DMS114 treated with DMSO at 0.1 percent for 48 hours (cell line): ENCODE results near the gene RNPEPL1.
A peak's percentile ranks its signal among the peaks of the same experiment; 100 is the strongest.

Experiments used
- DNase-seq: peaks from one replicate; lab custom pipeline; 2025; ENCODE audit not compliant: unreplicated experiment; lab: John Stamatoyannopoulos, UW

Gene RNPEPL1

GRCh38 chr2:240564561-240565332 is 3.5 kb upstream of the RNPEPL1 start:
- no peak for DNase-seq

GRCh38 chr2:240565333-240566202 is 2.7 kb upstream of the RNPEPL1 start:
- no peak for DNase-seq

- peak; percentile 31 for DNase-seq
These were observed 1.8 kb upstream of the RNPEPL1 start for GRCh38 chr2:240566203-240567136.

GRCh38 chr2:240567137-240567871 is 980 bp upstream of the RNPEPL1 start:
- no peak for DNase-seq

DNA sequence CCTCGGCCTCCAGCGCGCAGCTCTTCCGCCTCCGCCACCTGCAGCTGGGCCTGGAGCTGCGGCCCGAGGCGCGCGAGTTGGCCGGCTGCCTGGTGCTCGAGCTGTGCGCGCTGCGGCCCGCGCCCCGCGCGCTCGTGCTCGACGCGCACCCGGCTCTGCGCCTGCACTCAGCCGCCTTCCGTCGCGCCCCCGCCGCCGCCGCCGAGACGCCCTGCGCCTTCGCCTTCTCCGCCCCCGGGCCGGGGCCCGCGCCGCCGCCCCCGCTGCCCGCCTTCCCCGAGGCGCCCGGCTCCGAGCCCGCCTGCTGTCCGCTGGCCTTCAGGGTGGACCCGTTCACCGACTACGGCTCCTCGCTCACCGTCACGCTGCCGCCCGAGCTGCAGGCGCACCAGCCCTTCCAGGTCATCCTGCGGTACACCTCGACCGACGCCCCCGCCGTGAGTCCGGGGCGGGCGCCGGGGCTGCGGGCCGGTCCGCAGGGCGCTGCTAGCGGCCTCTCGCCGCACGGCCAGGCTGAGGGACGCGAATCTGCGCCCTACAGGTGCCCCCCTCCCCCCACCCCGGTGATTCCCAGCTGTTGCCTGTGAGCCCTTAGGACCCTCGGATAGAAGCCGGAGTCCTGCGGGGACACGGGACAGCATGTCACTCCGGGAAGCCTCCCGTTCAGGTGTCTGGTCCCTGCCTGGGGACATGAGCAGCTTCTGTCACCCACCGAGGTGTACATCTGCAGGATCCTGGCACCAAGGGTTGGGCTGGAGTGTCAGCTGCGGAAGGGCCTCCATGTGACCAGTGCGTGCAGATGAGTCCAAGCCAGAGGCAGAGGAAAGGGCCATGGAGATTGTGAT is 616 bp downstream of the RNPEPL1 start:
- no peak for DNase-seq

GRCh38 chr2:240569523-240569997 is 1.3 kb downstream of the RNPEPL1 start:
- DNase-seq, result no peak

DNA sequence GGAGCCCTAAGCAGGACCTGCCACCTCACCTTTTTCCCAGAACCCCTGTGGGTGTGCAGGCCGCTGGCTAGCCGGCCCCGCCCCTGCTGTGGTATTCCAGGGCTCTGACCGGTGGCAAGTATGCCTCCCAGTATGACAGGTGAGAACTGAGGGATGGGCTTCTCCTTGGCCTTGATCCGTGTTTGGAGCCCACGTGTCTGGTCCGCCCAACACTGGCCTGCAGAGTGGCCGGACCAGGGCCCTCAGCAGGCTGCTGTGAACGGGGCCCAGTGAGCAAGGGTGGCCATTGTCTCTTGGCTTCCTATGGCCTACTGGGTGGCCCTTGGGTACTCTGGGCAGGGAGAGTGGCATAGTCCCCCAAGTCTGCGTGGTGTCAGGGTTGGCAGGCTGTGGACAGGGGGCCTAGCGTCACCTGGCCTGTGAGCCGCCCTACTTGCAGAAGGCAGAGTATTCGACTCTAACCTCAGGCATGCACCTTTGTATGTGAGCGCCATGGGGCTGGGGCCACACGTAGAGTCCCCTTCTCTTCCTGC is 1.8 kb downstream of the RNPEPL1 start:
- DNase-seq, result no peak

GRCh38 chr2:240570531-240571313 is 2.4 kb downstream of the RNPEPL1 start:
- DNase-seq, result no peak

DNA sequence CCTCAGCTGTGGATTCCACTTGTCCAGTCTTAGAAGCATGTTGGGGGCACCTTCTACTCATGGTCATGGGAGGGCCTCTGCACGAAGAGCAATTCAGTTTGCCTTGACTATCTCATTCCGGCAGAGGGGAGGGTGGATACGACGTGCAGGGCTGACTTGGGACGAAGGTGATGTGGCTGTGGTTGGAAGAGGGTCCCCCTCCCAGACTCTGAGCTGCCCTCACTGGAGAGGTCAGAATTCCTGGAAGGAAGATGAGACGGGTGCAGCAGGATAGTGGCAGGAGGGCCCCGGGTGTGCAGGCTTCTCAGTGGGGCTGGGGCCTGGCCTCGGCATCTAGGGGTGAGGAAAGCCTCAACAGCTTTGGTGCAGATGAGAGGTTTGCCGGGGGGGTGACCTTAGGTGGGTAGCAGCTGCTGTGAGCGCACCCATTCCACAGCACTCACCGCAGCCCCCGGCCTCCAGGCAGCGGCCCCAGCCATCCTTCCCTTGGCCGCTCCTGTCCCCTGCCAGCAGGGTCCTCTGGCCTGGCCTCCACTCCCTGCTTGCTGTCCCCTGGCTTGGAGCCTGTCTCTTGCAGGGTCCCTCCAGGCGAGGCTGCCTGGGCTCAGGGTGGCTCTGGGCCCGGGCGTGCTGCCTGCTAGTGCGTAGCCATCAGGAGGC is 3.2 kb downstream of the RNPEPL1 start:
- DNase-seq, result no peak

DNA sequence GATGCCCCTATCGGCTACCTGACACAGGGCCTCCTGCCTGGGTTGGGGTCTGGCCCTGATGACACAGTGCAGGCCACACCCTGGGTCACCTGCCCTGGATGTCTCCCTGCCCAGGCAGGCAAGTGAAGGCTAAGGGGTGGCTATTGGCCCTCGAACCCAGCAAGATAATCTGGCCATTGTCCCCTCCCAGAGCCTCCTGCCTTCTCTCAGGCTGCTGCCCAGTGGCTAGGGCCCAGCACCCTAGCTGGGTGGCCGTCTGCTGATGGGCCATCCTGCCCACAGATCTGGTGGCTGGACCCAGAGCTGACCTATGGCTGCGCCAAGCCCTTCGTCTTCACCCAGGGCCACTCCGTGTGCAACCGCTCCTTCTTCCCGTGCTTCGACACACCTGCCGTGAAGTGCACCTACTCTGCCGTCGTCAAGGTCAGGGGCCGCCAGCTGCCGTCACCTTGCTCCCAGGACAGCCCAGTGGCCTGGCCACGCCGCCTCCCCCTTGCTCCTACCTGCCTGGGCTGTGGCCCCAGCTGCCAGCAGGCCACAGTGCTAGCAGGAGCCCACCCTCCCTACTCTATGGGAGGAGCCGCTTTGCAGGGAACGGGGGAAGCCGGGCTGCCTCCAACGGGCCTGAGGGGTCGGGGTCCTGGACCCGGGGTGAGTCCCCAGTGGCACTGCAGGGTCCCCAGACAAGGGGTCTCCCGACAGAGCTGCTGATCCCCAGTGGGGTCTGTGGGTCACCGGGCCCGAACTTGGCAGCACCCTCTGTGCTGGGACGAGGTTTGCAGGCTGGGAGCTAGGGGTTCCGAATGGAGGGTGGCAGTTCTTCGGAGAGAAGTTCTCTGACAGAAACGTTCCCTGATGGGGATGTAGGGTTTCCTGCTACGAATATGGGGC is 4.1 kb downstream of the RNPEPL1 start:
- no peak for DNase-seq

DNA sequence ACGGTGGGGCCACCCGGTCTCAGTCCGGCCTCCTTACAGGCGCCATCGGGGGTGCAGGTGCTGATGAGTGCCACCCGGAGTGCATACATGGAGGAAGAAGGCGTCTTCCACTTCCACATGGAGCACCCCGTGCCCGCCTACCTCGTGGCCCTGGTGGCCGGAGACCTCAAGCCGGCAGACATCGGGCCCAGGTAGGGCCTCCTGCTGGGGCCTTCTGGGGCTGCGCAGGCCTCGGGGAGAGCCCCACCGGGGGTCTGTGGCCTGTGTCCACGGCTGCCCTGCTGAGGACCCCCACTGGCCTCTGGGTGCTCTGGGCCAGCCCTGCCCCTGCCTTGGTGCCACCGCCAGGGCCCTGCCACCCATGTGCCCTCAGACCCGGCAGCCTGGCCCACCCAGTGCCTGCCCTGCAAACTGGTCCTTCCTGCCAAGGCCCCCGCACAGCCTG is 4.8 kb downstream of the RNPEPL1 start:
- DNase-seq, result no peak

- DNase-seq, result no peak
These were observed 5.5 kb downstream of the RNPEPL1 start for GRCh38 chr2:240573516-240574385.

DNA sequence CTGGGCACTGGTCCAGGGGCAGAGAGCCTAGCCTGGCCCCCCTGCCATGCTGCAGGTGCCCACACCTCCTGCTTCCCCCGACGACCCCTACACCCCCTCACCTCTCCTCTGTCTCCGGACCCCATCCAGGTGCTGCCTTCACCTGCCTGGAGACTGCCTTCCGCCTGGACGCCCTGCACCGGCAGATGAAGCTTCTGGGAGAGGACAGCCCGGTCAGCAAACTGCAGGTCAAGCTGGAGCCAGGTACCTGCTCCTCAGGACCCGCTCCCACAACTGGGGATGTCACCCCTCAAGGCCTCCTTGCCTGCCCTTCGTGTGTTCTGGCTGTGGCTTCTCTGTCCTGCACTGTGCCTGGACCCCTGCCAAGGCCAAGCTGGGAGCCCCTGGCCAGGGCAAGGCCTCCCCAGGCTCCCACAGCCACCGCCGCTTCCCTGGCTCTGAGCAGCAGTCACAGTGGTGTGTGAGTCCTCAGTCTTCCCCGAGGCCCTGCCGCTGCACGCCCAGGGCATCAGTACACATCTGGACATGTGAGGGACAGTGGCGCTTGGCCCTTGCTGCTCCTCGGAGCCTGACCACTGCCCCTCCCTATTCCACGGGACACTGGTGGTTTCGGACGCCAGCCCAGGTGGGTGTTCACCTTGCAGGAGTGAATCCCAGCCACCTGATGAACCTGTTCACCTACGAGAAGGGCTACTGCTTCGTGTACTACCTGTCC is 6.3 kb downstream of the RNPEPL1 start:
- no peak for DNase-seq

DNA sequence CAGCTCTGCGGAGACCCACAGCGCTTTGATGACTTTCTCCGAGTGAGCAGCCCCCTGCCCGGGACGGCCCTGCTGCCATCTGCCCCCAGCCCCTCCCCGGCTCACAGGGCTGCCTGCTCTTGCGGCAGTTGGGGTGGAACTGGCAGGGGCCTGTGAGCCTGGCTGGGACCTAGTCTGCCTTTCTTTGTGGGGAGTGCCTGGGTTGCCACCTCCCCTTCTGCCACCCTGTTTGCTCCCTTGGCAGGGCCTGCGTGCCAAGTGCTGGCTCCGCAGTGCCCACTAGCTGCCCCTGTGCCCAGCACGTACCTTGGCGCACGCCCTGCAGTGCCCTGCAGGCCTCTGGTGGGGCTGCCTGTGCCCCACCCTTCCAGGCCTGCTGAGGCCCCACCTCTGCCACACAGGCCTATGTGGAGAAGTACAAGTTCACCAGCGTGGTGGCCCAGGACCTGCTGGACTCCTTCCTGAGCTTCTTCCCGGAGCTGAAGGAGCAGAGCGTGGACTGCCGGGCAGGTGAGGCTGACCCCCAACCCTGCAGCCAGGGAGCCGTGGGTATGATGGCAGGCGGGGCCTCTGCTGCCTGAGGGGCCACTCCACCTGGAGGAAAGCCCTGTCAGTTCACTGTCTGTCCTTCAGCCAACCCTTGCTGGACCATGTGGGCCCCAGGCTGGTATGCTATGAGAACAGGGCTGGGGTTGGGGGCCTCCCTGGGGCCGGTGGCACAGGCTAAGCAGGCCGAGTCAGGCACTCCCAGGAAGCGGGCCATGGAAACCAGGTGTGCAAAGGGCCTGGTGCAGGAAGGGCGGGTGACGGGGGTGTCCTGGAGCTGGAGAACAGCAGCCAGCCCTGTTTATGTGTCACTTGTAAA is 7.0 kb downstream of the RNPEPL1 start:
- no peak for DNase-seq
